HCT116 (cell line): ENCODE results near the gene EEF1A2. TPM values are rescaled to one million over a fixed set of nuclear protein-coding genes. Genes with fewer than 3 reads are reported as not detected.

Source experiments
- ATAC-seq: fragments of 200-7000 bp; cut with Tn5 transposase; 2 replicates; pipeline ENCODE4 v1.9.1; 2020; ENCODE audit warnings: mild to moderate bottlenecking, moderate library complexity
- BruUV-seq: library from RNA; stranded (reverse); fragments of 400-500 nt; replicated peaks from 2 replicates; lab custom pipeline; 2021; lab: Mats Ljungman, UMichigan
- CTCF ChIA-PET: fragments of 300-600 bp; sonication (Branson Sonifier 250); formaldehyde crosslinking; loops from one replicate; lab custom pipeline; 2021; ENCODE audit warnings: antibody characterized with exemption; lab: Charles Lee
- POLR2A ChIA-PET: fragments of 300-600, 350-600 bp; sonication (Branson Sonifier 250); formaldehyde crosslinking; loops from one replicate; lab custom pipeline; 2021; ENCODE audit warnings: antibody characterized with exemption; lab: Charles Lee
- RAD21 ChIA-PET, 2 experiments: fragments of 300-600 bp; sonication (Branson Sonifier 250); formaldehyde crosslinking; loops; one replicate each; lab custom pipeline; 2023; ENCODE audit warnings: low total read pairs in 2 of 2; ENCODE audit not compliant: uncharacterized antibody in 2 of 2, unreplicated experiment in 2 of 2, low non-redundant PET in 1 of 2; lab: Charles Lee
- DNase-seq: peaks from one replicate; pipeline ENCODE4 v3.0.0-alpha.2; 2010; ENCODE audit warnings: low read depth, low spot score
- H2AFZ ChIP-seq: fragments of 200-600 bp; shearing (Covaris generic), sonication (generic); 2 replicates; pipeline ENCODE4 v1.6.1; 2017; ENCODE audit warnings: low read depth, mixed run types, mixed read lengths, antibody characterized with exemption, low read length; ENCODE audit not compliant: poor library complexity, severe bottlenecking
- H3K27ac ChIP-seq: 2 replicates; pipeline ENCODE4 v1.5.1; 2012; ENCODE audit warnings: low read depth, low read length
- H3K27me3 ChIP-seq: fragments of 200-600 bp; sonication (generic); 2 replicates; pipeline ENCODE4 v1.6.1; 2016; ENCODE audit warnings: mixed run types, low read length, mixed read lengths; ENCODE audit not compliant: insufficient read depth
- H3K36me3 ChIP-seq, 2 experiments: fragments of 200-500 bp in 1 of 2; fragments of 200-600 bp in 1 of 2; sonication (Bioruptor generic) in 1 of 2; sonication (generic) in 1 of 2; 2 replicates each; pipeline versions ENCODE4 v1.5.1 to v1.6.1; 2014 to 2016; ENCODE audit warnings: low read length in 2 of 2, inconsistent platforms in 1 of 2, mixed read lengths in 1 of 2, mixed run types in 1 of 2; ENCODE audit not compliant: insufficient read depth in 2 of 2, control insufficient read depth in 1 of 2
- H3K4me1 ChIP-seq, 2 experiments: fragments of 200-600 bp in 1 of 2; sonication (generic) in 1 of 2; 2 replicates each; pipeline versions ENCODE4 v1.5.1 to v1.6.1; 2012 to 2017; ENCODE audit warnings: low read length in 2 of 2, inconsistent platforms in 1 of 2, mild to moderate bottlenecking in 1 of 2, mixed read lengths in 1 of 2, mixed run types in 1 of 2, moderate library complexity in 1 of 2; ENCODE audit not compliant: insufficient read depth in 2 of 2, control insufficient read depth in 1 of 2
- H3K4me2 ChIP-seq: fragments of 200-600 bp; sonication (generic); 2 replicates; pipeline ENCODE4 v1.6.1; 2017; ENCODE audit warnings: mixed run types, low read length, mixed read lengths
- H3K4me3 ChIP-seq, 2 experiments: fragments of 200-600 bp in 1 of 2; sonication (generic) in 1 of 2; replicated peaks in 1 of 2; 2 replicates each; pipeline ENCODE4 v1.5.1; 2011 to 2016; ENCODE audit warnings: low read length in 2 of 2, control low read depth in 1 of 2, low read depth in 1 of 2, mild to moderate bottlenecking in 1 of 2, mixed read lengths in 1 of 2, mixed run types in 1 of 2
- H3K79me2 ChIP-seq: fragments of 200-600 bp; sonication (generic); 2 replicates; pipeline ENCODE4 v1.6.1; 2017; ENCODE audit warnings: mild to moderate bottlenecking, mixed run types, low read length, moderate library complexity, mixed read lengths; ENCODE audit not compliant: insufficient read depth
- H3K9ac ChIP-seq: fragments of 200-600 bp; sonication (generic); 2 replicates; pipeline ENCODE4 v1.6.1; 2016; ENCODE audit warnings: low read length, mixed read lengths
- H3K9me2 ChIP-seq: fragments of 200-600 bp; sonication (generic), shearing (Covaris generic); 2 replicates; pipeline ENCODE4 v1.6.1; 2017; ENCODE audit warnings: mixed run types, mild to moderate bottlenecking, moderate library complexity; ENCODE audit not compliant: insufficient read depth
- H3K9me3 ChIP-seq, 2 experiments: fragments of 200-500 bp in 1 of 2; fragments of 200-600 bp in 1 of 2; sonication (Bioruptor generic) in 1 of 2; sonication (generic) in 1 of 2; 2 replicates each; pipeline ENCODE4 v1.6.1; 2014 to 2017; ENCODE audit warnings: low read length in 2 of 2, mixed read lengths in 2 of 2, inconsistent platforms in 1 of 2, low read depth in 1 of 2, mild to moderate bottlenecking in 1 of 2, mixed run types in 1 of 2, moderate library complexity in 1 of 2; ENCODE audit not compliant: control insufficient read depth in 1 of 2, insufficient read depth in 1 of 2
- H4K20me1 ChIP-seq: fragments of 200-600 bp; sonication (generic), shearing (Covaris generic); 2 replicates; pipeline ENCODE4 v1.6.1; 2017; ENCODE audit warnings: mixed run types, mild to moderate bottlenecking, moderate library complexity; ENCODE audit not compliant: insufficient read depth
- ATF3 ChIP-seq: IDR thresholded peaks from 2 replicates; pipeline ENCODE4 v1.6.1; 2012
- CBX3 ChIP-seq: IDR thresholded peaks from 2 replicates; pipeline ENCODE4 v1.6.1; 2012; ENCODE audit warnings: low read depth
- EGR1 ChIP-seq: IDR thresholded peaks from 2 replicates; pipeline ENCODE4 v1.6.1; 2012; ENCODE audit warnings: low read depth
- EZH2phosphoT487 ChIP-seq: fragments of 200-600 bp; IDR thresholded peaks from 2 replicates; pipeline ENCODE4 v1.6.1; 2018; ENCODE audit warnings: antibody characterized with exemption, borderline replicate concordance
- JUND ChIP-seq: IDR thresholded peaks from 2 replicates; pipeline ENCODE4 v1.6.1; 2012
- POLR2A ChIP-seq: IDR thresholded peaks from 2 replicates; pipeline ENCODE4 v1.7.0; 2011; ENCODE audit warnings: borderline replicate concordance; ENCODE audit not compliant: insufficient read depth, insufficient read length; ENCODE audit errors: extremely low read depth
- POLR2AphosphoS5 ChIP-seq: IDR thresholded peaks from 2 replicates; pipeline ENCODE4 v1.6.1; 2011; ENCODE audit warnings: mild to moderate bottlenecking, low read depth, low read length, moderate library complexity
- RAD21 ChIP-seq: IDR thresholded peaks from 2 replicates; pipeline ENCODE4 v1.6.1; 2012; ENCODE audit warnings: low read depth, mild to moderate bottlenecking
- ZBTB33 ChIP-seq: IDR thresholded peaks from 2 replicates; pipeline ENCODE4 v1.6.1; 2011; ENCODE audit warnings: mild to moderate bottlenecking, low read length, moderate library complexity; ENCODE audit not compliant: insufficient replicate concordance; ENCODE audit errors: extremely low read depth
- ZFX ChIP-seq: fragments of 450-650 bp; IDR thresholded peaks from 2 replicates; pipeline ENCODE4 v1.6.1; 2017
- intact Hi-C: fragments of 100-400 bp; cut with micrococcal nuclease; formaldehyde crosslinking; loops from 2 replicates; pipeline ENCODE4 v1.10.0; 2022
- total RNA-seq: library from RNA; stranded (reverse); gene quantifications from one replicate; pipeline ENCODE4 v1.2.1, GENCODE V29; 2021; ENCODE audit not compliant: unreplicated experiment
- TF ChIP-seq, protein P1 (sequence below): IDR thresholded peaks from 2 replicates; pipeline ENCODE4 v1.6.1; 2012; ENCODE audit warnings: low read depth

EEF1A2 gene
- total RNA-seq, 1 experiment from 2014 or later, result 454 TPM

DNA sequence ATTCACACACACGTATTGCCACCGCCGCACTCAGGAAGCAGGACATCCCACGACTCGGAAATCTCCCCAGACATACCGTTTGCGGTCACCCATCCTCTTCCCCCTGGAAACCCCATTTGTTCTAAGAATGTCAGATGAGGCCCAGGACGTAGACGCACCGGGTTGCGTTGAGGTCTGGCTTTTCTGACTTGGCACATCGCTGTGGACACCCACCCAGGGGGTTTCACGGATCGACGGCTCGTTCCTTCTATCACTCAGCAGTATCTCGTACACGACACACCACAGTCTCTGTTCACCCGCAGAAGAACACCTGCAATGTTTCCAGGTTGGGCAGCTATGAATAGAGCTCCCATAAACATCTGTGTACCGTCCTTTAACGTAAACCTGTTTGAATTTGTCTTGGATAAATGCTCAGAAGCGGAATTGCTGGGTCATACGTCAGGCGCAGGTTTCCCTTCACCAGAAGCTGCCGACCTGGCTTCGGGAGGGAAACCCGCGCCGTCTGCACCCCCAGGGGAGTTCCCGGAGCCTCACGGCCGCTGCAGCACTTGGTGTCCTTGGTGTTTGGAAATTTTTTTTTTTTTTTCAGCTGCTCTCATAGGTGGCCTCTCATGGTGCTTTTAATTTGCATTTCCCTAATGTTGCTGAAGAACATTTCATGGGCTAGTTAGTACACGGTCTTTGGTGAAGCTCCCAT, 9.3 kb upstream of the EEF1A2 start:
- H3K27me3 ChIP-seq, result peaks cover 7% of the 10 kb centered on the region; the same call in 1 of the 2 replicates

More for the DNA sequence above, 9.3 kb upstream of the EEF1A2 start:
- Histone ChIP-seq H3K4me2 (no peak overlapping the region), H3K4me1 (no peaks in the 10 kb centered on the region), H2AFZ (no peak overlapping the region), H3K4me3 (no peak overlapping the region), H3K9me2 (no peaks in the 10 kb centered on the region), H3K36me3 (no peaks in the 10 kb centered on the region), H3K9me3 (no peaks in the 10 kb centered on the region; a peak in 1 of 4 replicates), H3K27ac (no peak overlapping the region), H4K20me1 (no peaks in the 10 kb centered on the region), H3K79me2 (no peaks in the 10 kb centered on the region), H3K9ac (no peak overlapping the region)
- no TSS peak for BruUV-seq
- intact Hi-C loops, result no loop called here
- ATAC-seq (no peak), DNase-seq (no peak)
- ChIA-PET POLR2A (no interaction called here), RAD21 (no interaction called here), CTCF (no interaction called here)
- TF ChIP-seq POLR2A (no peak), EZH2phosphoT487 (no peak), JUND (no peak), CBX3 (no peak), ATF3 (no peak), ZBTB33 (no peak), POLR2AphosphoS5 (no peak), EGR1 (no peak), RAD21 (no peak), ZFX (no peak)
- TF ChIP-seq, protein P1, sequence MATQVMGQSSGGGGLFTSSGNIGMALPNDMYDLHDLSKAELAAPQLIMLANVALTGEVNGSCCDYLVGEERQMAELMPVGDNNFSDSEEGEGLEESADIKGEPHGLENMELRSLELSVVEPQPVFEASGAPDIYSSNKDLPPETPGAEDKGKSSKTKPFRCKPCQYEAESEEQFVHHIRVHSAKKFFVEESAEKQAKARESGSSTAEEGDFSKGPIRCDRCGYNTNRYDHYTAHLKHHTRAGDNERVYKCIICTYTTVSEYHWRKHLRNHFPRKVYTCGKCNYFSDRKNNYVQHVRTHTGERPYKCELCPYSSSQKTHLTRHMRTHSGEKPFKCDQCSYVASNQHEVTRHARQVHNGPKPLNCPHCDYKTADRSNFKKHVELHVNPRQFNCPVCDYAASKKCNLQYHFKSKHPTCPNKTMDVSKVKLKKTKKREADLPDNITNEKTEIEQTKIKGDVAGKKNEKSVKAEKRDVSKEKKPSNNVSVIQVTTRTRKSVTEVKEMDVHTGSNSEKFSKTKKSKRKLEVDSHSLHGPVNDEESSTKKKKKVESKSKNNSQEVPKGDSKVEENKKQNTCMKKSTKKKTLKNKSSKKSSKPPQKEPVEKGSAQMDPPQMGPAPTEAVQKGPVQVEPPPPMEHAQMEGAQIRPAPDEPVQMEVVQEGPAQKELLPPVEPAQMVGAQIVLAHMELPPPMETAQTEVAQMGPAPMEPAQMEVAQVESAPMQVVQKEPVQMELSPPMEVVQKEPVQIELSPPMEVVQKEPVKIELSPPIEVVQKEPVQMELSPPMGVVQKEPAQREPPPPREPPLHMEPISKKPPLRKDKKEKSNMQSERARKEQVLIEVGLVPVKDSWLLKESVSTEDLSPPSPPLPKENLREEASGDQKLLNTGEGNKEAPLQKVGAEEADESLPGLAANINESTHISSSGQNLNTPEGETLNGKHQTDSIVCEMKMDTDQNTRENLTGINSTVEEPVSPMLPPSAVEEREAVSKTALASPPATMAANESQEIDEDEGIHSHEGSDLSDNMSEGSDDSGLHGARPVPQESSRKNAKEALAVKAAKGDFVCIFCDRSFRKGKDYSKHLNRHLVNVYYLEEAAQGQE, result no peak
